ENCODE measurements around the gene LRRC39.

DNA sequence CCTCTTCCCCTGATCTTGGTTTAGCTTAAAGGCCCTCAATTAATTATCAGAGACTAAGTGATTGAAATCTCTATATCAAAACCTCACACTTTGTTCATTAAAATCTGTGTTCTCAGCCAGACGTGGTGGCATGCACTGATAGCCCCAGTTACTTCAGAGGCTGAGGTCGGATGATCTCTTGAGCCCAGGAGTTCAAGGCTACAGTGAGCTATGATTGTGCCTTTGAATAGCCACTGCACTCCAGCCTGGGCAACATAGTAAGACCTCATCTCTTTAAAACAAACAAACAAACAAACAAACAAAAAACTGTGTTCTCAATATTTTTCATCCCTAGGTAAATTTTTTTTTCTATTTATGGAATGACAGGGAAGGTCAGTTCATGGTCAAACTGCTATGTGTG is 26.4 kb downstream of the LRRC39 start:
- TF ChIP-seq, protein P1, sequence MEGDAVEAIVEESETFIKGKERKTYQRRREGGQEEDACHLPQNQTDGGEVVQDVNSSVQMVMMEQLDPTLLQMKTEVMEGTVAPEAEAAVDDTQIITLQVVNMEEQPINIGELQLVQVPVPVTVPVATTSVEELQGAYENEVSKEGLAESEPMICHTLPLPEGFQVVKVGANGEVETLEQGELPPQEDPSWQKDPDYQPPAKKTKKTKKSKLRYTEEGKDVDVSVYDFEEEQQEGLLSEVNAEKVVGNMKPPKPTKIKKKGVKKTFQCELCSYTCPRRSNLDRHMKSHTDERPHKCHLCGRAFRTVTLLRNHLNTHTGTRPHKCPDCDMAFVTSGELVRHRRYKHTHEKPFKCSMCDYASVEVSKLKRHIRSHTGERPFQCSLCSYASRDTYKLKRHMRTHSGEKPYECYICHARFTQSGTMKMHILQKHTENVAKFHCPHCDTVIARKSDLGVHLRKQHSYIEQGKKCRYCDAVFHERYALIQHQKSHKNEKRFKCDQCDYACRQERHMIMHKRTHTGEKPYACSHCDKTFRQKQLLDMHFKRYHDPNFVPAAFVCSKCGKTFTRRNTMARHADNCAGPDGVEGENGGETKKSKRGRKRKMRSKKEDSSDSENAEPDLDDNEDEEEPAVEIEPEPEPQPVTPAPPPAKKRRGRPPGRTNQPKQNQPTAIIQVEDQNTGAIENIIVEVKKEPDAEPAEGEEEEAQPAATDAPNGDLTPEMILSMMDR (tag by site-specific recombination; IDR thresholded peaks at IDR 0.05): no peak
- no peak for TF ChIP-seq ZNF324 (tag by site-specific recombination; IDR thresholded peaks at IDR 0.05)
- TF ChIP-seq, protein P2, sequence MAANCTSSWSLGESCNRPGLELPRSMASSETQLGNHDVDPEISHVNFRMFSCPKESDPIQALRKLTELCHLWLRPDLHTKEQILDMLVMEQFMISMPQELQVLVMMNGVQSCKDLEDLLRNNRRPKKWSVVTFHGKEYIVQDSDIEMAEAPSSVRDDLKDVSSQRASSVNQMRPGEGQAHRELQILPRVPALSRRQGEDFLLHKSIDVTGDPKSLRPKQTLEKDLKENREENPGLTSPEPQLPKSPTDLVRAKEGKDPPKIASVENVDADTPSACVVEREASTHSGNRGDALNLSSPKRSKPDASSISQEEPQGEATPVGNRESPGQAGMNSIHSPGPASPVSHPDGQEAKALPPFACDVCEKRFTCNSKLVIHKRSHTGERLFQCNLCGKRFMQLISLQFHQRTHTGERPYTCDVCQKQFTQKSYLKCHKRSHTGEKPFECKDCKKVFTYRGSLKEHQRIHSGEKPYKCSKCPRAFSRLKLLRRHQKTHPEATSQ (tag by site-specific recombination; IDR thresholded peaks at IDR 0.05): no peak
- TF ChIP-seq, protein P3, sequence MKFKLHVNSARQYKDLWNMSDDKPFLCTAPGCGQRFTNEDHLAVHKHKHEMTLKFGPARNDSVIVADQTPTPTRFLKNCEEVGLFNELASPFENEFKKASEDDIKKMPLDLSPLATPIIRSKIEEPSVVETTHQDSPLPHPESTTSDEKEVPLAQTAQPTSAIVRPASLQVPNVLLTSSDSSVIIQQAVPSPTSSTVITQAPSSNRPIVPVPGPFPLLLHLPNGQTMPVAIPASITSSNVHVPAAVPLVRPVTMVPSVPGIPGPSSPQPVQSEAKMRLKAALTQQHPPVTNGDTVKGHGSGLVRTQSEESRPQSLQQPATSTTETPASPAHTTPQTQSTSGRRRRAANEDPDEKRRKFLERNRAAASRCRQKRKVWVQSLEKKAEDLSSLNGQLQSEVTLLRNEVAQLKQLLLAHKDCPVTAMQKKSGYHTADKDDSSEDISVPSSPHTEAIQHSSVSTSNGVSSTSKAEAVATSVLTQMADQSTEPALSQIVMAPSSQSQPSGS (tag by site-specific recombination; IDR thresholded peaks at IDR 0.05; ENCODE audit: low read depth): no peak
- TF ChIP-seq ZNF10 (tag by site-specific recombination; IDR thresholded peaks at IDR 0.05): no peak
- TF ChIP-seq YY1 (tag by site-specific recombination; IDR thresholded peaks at IDR 0.05): no peak
- no peak for TF ChIP-seq TRIM28 (IDR thresholded peaks at IDR 0.05; ENCODE audit: borderline replicate concordance, low read length)
- TF ChIP-seq, protein P4, sequence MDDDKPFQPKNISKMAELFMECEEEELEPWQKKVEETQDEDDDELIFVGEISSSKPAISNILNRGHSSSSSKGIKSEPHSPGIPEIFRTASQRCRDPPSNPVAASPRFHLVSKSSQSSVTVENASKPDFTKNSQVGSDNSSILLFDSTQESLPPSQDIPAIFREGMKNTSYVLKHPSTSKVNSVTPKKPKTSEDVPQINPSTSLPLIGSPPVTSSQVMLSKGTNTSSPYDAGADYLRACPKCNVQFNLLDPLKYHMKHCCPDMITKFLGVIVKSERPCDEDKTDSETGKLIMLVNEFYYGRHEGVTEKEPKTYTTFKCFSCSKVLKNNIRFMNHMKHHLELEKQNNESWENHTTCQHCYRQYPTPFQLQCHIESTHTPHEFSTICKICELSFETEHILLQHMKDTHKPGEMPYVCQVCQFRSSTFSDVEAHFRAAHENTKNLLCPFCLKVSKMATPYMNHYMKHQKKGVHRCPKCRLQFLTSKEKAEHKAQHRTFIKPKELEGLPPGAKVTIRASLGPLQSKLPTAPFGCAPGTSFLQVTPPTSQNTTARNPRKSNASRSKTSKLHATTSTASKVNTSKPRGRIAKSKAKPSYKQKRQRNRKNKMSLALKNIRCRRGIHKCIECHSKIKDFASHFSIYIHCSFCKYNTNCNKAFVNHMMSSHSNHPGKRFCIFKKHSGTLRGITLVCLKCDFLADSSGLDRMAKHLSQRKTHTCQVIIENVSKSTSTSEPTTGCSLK (tag by site-specific recombination; IDR thresholded peaks at IDR 0.05): no peak
- no peak for TF ChIP-seq ZNF76 (tag by site-specific recombination; IDR thresholded peaks at IDR 0.05; ENCODE audit: borderline replicate concordance, low read depth)
- no peak for TF ChIP-seq ZNF350 (tag by site-specific recombination; IDR thresholded peaks at IDR 0.05)
- TF ChIP-seq KLF9 (tag by site-specific recombination; IDR thresholded peaks at IDR 0.05; ENCODE audit: low read depth): no peak
